Brain microvascular endothelial cell (primary cell): ENCODE results near the gene GZF1.

Experiments used
- DNase-seq: peaks from one replicate; pipeline ENCODE4 v3.0.0-alpha.2; 2020
- H3K27ac ChIP-seq: fragments of 250-450 bp; sonication (Bioruptor Pico); 2 replicates; pipeline ENCODE4 v1.5.1; 2020; ENCODE audit warnings: mild to moderate bottlenecking, moderate library complexity
- H3K27me3 ChIP-seq: fragments of 250-450 bp; sonication (Bioruptor Pico); replicated peaks from 2 replicates; pipeline ENCODE4 v1.5.1; 2020; ENCODE audit warnings: mild to moderate bottlenecking
- H3K36me3 ChIP-seq: fragments of 250-450 bp; sonication (Bioruptor Pico); replicated peaks from 2 replicates; pipeline ENCODE4 v1.5.1; 2020; ENCODE audit warnings: mild to moderate bottlenecking
- H3K4me3 ChIP-seq: 2 replicates; pipeline ENCODE4 v1.5.1; 2011; ENCODE audit warnings: low read depth, mild to moderate bottlenecking, control low read depth, low read length, moderate library complexity
- in situ Hi-C: cut with HindIII; loops from 2 replicates; pipeline ENCODE4 v1.10.0; 2017; ENCODE audit warnings: low sequenced_read_pairs, low pct_ligation_motif_present
- TF ChIP-seq, protein P1 (sequence below): IDR thresholded peaks from 2 replicates; pipeline ENCODE4 v1.5.1; 2011; ENCODE audit warnings: low read depth, mild to moderate bottlenecking, moderate library complexity, low read length, control low read depth, inconsistent platforms; ENCODE audit errors: missing control alignments

The GZF1 gene

DNA sequence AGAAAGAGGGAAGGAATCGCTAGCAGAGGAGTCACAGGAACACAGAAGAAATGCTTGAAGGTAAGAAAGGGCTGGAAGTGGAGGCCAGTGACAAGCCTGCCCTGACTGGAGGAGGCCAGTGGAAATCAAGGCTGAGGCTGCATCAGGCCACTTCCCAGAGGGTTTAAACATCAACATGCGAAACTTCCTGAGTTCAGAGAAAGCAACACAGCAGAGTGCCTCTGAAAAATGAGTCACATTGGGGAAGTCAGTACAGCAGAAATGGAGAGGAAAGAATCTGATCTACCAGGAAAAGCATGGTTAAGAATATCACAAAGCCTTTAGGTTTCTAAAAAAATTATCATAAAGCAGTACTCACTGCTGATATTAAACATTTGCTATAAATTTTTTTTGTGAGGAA, 36.0 kb downstream of the GZF1 start:
- H3K27ac ChIP-seq: peak overlapping the region; percentile 62
- H3K36me3 ChIP-seq: peaks cover 16% of the 10 kb centered on the region
- TF ChIP-seq, protein P1, sequence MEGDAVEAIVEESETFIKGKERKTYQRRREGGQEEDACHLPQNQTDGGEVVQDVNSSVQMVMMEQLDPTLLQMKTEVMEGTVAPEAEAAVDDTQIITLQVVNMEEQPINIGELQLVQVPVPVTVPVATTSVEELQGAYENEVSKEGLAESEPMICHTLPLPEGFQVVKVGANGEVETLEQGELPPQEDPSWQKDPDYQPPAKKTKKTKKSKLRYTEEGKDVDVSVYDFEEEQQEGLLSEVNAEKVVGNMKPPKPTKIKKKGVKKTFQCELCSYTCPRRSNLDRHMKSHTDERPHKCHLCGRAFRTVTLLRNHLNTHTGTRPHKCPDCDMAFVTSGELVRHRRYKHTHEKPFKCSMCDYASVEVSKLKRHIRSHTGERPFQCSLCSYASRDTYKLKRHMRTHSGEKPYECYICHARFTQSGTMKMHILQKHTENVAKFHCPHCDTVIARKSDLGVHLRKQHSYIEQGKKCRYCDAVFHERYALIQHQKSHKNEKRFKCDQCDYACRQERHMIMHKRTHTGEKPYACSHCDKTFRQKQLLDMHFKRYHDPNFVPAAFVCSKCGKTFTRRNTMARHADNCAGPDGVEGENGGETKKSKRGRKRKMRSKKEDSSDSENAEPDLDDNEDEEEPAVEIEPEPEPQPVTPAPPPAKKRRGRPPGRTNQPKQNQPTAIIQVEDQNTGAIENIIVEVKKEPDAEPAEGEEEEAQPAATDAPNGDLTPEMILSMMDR: no peak
- peak; percentile 64 for DNase-seq
- no peak overlapping the region for H3K4me3 ChIP-seq
- in situ Hi-C loops: no loop called here
- H3K27me3 ChIP-seq: no peaks in the 10 kb centered on the region

DNA sequence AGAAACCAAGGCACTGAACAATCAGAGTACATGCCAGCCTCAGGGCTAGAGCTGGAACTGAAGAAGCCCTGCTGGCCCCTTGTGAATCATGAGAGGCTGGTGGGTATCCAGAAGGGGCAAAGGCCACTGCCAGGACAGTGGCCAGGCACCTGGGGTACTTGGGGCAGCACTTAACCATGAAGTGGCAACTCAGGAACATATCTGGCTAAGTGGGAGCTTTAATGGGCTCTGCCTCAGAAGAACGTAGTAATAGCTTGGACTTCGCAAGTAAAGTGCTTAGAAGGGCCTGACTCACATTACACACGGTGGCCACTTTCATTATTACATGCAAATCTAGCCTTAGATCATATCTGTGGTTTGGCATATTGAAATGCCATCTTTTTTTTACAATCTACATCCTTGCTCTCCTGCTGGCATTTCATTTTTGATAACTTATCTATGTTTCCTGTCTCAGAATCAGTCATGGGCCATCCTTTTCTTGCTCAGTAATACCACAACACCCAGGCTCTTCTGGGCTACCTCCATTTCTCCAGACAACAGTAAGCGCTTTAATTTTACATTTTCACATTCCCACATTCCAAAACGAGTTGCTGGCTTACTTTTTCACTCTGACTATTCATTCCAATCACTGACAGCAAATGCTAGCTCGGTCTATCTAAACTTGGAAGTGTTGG, 37.7 kb downstream of the GZF1 start:
- peak; percentile 53 for DNase-seq

DNA sequence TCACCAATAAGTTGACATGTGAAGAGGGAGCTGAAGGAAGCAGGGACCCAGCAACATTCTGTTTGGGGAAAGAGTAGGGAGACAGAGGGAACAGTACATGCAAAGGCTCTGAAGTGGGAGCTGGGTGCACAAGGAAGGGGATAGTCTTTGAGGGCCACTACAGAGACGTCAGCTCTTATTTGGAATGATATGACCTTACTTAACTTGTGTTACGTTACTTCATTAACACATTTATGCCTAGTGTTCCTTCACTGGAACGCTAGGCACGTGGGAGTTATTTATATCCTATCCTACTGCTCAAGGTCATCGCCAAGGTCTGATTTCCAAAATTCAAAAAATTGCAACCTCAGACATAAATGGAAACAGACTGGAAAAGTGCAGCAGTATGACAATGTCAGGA, 39.1 kb downstream of the GZF1 start:
- peaks cover 2% of the 10 kb centered on the region for H3K36me3 ChIP-seq
- H3K27me3 ChIP-seq: no peaks in the 10 kb centered on the region
- TF ChIP-seq, protein P1: no peak
- in situ Hi-C loops: no loop called here
- H3K4me3 ChIP-seq: no peak overlapping the region
- H3K27ac ChIP-seq: no peak overlapping the region
- no peak for DNase-seq

More for the DNA sequence above, 37.7 kb downstream of the GZF1 start:
- in situ Hi-C loops: no loop called here
- TF ChIP-seq, protein P1: no peak
- Histone ChIP-seq H3K27me3 (no peaks in the 10 kb centered on the region), H3K4me3 (no peak overlapping the region), H3K36me3 (peaks cover 4% of the 10 kb centered on the region), H3K27ac (no peak overlapping the region)

DNA sequence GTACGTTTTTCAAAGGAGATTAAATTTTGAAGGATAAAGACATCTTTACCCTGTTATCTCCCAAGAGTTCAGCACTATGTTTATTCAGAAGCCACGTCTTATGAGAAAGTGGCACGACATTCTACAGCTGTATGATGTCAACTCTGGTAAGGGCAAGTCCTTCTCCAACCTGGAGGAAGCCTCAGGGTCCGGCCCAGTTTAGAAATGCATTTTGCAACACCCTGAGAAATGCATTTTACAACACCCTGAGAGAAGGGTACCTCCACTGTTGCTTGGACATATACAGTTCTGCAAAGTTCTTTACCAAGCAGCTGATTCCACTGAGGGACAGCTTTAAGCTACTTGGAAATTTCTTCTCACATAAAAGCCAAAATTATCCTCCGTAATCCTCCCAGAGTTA, 41.8 kb downstream of the GZF1 start:
- in situ Hi-C loops: no loop called here

DNA sequence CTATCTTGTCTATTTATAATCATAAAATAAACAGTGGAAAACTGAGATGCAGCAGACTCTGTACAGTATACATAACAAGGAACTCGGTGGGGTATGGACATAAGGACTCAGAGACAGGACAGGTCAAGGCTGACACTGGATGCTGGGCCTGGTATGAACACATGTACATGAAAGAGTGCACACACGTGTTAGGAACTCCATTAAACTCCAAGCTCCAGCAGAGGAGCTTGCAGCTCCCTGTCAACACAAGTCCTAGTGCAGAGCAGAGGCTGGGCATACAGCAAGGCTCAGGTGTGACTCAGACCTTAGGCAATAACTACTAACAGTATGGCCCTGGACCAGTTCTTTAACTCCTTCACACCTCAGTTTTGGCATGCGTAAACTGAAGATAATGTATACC, 42.2 kb downstream of the GZF1 start:
- H3K36me3 ChIP-seq: peaks cover 2% of the 10 kb centered on the region
- DNase-seq: peak; percentile 40
- in situ Hi-C loops: no loop called here
- no peaks in the 10 kb centered on the region for H3K27me3 ChIP-seq
- H3K4me3 ChIP-seq: no peak overlapping the region
- TF ChIP-seq, protein P1: no peak
- H3K27ac ChIP-seq: peak overlapping the region; percentile 22

More for the DNA sequence above, 41.8 kb downstream of the GZF1 start:
- TF ChIP-seq, protein P1: no peak
- Histone ChIP-seq H3K27ac (peak overlapping the region; percentile 22), H3K4me3 (no peak overlapping the region), H3K27me3 (no peaks in the 10 kb centered on the region), H3K36me3 (peaks cover 2% of the 10 kb centered on the region)
- DNase-seq: no peak

DNA sequence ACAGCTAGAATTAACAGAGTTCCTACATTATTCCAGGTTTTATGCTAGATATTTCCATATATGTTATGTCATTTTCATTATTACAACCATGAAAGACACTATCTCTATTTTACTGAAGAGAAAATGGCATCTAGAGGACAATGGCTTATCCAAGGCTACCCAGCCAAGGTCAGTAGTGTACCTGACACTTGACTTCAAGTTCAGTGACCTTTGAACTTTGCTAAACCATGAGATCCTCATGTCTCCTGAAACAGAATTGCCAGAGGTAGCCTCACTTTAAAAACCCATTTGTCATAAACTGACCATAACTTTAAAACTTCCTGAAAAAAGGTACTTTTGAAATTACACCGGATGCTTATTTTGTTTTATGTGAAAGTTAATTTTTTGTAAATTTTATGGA, 44.9 kb downstream of the GZF1 start:
- in situ Hi-C loops: no loop called here
- no peak for DNase-seq

More for the DNA sequence above, 44.9 kb downstream of the GZF1 start:
- no peaks in the 10 kb centered on the region for H3K27me3 ChIP-seq
- TF ChIP-seq, protein P1: no peak
- no peaks in the 10 kb centered on the region for H3K36me3 ChIP-seq
- no peak overlapping the region for H3K4me3 ChIP-seq
- H3K27ac ChIP-seq: no peak overlapping the region
